ENCODE data around the gene ALDOA. TPM values are rescaled to one million over a fixed set of nuclear protein-coding genes. Genes with fewer than 3 reads are reported as not detected.

ALDOA gene
- total and polyA plus RNA-seq, 9 of the 15 experiments (the other 6 are each of a cell fraction or from before 2014, with no cell fraction given), result 311 to 2,224 (median 1,293) TPM

DNA sequence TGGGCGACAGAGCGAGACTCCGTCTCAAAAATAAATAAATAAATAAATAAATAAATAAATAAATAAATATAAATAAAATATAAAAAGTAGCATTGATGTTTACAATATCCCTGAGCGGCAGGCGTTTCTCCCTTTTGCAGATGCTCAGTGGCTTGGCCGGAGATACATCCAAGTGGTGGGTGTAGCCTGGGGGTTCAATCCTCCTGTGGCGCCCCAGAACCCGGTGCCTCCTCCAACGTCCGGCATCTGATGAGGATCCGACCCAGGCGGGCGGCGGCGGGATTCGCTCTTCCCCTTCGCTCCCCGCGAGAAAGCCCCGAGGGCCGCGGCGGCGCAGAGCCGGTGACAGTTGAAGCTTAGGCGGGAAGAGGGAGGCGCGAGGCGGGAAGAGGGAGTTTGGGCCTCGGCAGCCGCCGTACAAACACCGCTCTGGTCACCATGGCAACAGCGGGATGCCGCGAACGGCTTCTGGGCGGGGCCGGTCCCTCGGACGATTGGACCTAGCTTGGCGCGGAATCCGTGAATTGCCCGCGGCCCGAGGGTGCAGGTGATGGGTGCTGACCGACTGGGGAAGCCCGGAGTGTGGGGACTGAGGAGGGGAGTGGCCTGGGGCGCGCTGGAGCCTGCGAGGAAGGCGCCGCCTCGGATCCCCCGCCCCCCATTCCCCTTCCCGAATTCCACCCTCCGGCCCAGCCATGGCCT, 12.7 kb upstream of the ALDOA start (continued):
- TF ChIP-seq, protein P1, sequence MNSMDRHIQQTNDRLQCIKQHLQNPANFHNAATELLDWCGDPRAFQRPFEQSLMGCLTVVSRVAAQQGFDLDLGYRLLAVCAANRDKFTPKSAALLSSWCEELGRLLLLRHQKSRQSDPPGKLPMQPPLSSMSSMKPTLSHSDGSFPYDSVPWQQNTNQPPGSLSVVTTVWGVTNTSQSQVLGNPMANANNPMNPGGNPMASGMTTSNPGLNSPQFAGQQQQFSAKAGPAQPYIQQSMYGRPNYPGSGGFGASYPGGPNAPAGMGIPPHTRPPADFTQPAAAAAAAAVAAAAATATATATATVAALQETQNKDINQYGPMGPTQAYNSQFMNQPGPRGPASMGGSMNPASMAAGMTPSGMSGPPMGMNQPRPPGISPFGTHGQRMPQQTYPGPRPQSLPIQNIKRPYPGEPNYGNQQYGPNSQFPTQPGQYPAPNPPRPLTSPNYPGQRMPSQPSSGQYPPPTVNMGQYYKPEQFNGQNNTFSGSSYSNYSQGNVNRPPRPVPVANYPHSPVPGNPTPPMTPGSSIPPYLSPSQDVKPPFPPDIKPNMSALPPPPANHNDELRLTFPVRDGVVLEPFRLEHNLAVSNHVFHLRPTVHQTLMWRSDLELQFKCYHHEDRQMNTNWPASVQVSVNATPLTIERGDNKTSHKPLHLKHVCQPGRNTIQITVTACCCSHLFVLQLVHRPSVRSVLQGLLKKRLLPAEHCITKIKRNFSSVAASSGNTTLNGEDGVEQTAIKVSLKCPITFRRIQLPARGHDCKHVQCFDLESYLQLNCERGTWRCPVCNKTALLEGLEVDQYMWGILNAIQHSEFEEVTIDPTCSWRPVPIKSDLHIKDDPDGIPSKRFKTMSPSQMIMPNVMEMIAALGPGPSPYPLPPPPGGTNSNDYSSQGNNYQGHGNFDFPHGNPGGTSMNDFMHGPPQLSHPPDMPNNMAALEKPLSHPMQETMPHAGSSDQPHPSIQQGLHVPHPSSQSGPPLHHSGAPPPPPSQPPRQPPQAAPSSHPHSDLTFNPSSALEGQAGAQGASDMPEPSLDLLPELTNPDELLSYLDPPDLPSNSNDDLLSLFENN (IDR thresholded peaks at IDR 0.05; ENCODE audit: low read depth in 2 of 2, low read length in 2 of 2), result no peak
- TF ChIP-seq POLR2H (tag; IDR thresholded peaks at IDR 0.05; ENCODE audit: low read depth), result no peak; the same call in 1 of the 2 replicates
- no peak for TF ChIP-seq RFX5 (IDR thresholded peaks at IDR 0.05; ENCODE audit: low read depth, low read length)
- no peak for TF ChIP-seq SMARCA5 (IDR thresholded peaks at IDR 0.05)
- TF ChIP-seq NR3C1 (CRISPR knock-in tag; IDR thresholded peaks at IDR 0.05), result peak; percentile 67; the same call in 1 of the 2 replicates
- TF ChIP-seq TCF3 (CRISPR knock-in tag; IDR thresholded peaks at IDR 0.05), result peak; percentile 42; the same call in 1 of the 2 replicates
- no peak for TF ChIP-seq SMAD1 (IDR thresholded peaks at IDR 0.05; ENCODE audit: low read depth, low read length, partially characterized antibody)
- TF ChIP-seq, protein P2, sequence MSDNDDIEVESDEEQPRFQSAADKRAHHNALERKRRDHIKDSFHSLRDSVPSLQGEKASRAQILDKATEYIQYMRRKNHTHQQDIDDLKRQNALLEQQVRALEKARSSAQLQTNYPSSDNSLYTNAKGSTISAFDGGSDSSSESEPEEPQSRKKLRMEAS (CRISPR knock-in tag; IDR thresholded peaks at IDR 0.05), result peak; percentile 95
- TF ChIP-seq ZNF274 (IDR thresholded peaks at IDR 0.05; ENCODE audit: borderline replicate concordance, low read depth, low read length), result no peak
- no peak for TF ChIP-seq SMAD2 (IDR thresholded peaks at IDR 0.05; ENCODE audit: low read depth, low read length)
- peak; percentile 24; the same call in 1 of the 2 replicates for TF ChIP-seq ELF1 (tag; IDR thresholded peaks at IDR 0.05)
- TF ChIP-seq ZC3H8 (IDR thresholded peaks at IDR 0.05), result no peak
- TF ChIP-seq EZH2 (IDR thresholded peaks at IDR 0.05; ENCODE audit: borderline replicate concordance, low read depth, low read length), result no peak
- TF ChIP-seq, protein P3, sequence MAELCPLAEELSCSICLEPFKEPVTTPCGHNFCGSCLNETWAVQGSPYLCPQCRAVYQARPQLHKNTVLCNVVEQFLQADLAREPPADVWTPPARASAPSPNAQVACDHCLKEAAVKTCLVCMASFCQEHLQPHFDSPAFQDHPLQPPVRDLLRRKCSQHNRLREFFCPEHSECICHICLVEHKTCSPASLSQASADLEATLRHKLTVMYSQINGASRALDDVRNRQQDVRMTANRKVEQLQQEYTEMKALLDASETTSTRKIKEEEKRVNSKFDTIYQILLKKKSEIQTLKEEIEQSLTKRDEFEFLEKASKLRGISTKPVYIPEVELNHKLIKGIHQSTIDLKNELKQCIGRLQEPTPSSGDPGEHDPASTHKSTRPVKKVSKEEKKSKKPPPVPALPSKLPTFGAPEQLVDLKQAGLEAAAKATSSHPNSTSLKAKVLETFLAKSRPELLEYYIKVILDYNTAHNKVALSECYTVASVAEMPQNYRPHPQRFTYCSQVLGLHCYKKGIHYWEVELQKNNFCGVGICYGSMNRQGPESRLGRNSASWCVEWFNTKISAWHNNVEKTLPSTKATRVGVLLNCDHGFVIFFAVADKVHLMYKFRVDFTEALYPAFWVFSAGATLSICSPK (IDR thresholded peaks at IDR 0.05; ENCODE audit: borderline replicate concordance), result no peak
- TF ChIP-seq KLF16 (IDR thresholded peaks at IDR 0.05), result peak; percentile 88
- peak; percentile 75 for TF ChIP-seq ATF7 (IDR thresholded peaks at IDR 0.05)
- no peak for TF ChIP-seq ZNF354B (CRISPR knock-in tag; IDR thresholded peaks at IDR 0.05)
- peak; percentile 90 for TF ChIP-seq NEUROD1 (IDR thresholded peaks at IDR 0.05; ENCODE audit: borderline replicate concordance, low read depth, low read length, partially characterized antibody)
- no peak for TF ChIP-seq ZNF551 (CRISPR knock-in tag; IDR thresholded peaks at IDR 0.05)
- no peak for TF ChIP-seq MTF1 (CRISPR knock-in tag; IDR thresholded peaks at IDR 0.05; ENCODE audit: borderline replicate concordance)
- 0 out of 2 replicates have a peak, but pooled peaks have one; percentile 73 for TF ChIP-seq RUNX1 (IDR thresholded peaks at IDR 0.05; ENCODE audit: low read depth)
- no peak for TF ChIP-seq MCM3 (IDR thresholded peaks at IDR 0.05)
- TF ChIP-seq ZNF282 (CRISPR knock-in tag; IDR thresholded peaks at IDR 0.05), result no peak
- TF ChIP-seq PRPF4 (IDR thresholded peaks at IDR 0.05; ENCODE audit: insufficient read depth, low read depth, low read length, poor library complexity, severe bottlenecking), result no peak
- peak in 1 of 2 experiments; percentile 98; a peak in 2 of 3 replicates for TF ChIP-seq CBX3 (IDR thresholded peaks at IDR 0.05; ENCODE audit: borderline replicate concordance in 1 of 2, low read length in 2 of 2)
- peak; percentile 100 for TF ChIP-seq MTA3 (IDR thresholded peaks at IDR 0.05; ENCODE audit: borderline replicate concordance)

All from K562 (cell line).